SK-N-SH treated with all-trans-retinoic acid at 6 μM for 48 hours (cell line): Measurements from ENCODE around the gene SMCHD1.
"Not testable (repeated sequence)": the region's sequence is repeated elsewhere in the genome, so short reads cannot be mapped to it uniquely, and the experiment has no call there.

Experiments
- ATAC-seq: fragments of 200-7000 bp; cut with Tn5 transposase; 3 replicates; pipeline ENCODE4 v1.9.1; 2020; ENCODE audit warnings: mild to moderate bottlenecking, moderate library complexity
- ESRRG ChIP-seq: fragments of 250-450 bp; sonication (Bioruptor Pico); IDR thresholded peaks from 2 replicates; pipeline ENCODE4 v1.6.1; 2021; ENCODE audit warnings: mild to moderate bottlenecking
- GLIS3 ChIP-seq: fragments of 250-450 bp; sonication (Bioruptor Pico); IDR thresholded peaks from 2 replicates; pipeline ENCODE4 v1.5.0; 2020; ENCODE audit warnings: mild to moderate bottlenecking, moderate library complexity
- ISL1 ChIP-seq: fragments of 250-450 bp; sonication (Bioruptor Pico); IDR thresholded peaks from 2 replicates; pipeline ENCODE4 v2.1.2; 2022; ENCODE audit warnings: mild to moderate bottlenecking, moderate library complexity
- OSR1 ChIP-seq: fragments of 250-450 bp; sonication (Bioruptor Pico); IDR thresholded peaks from 2 replicates; pipeline ENCODE4 v1.8.0; 2022; ENCODE audit warnings: moderate library complexity, mild to moderate bottlenecking, inconsistent platforms
- PPARA ChIP-seq: fragments of 250-450 bp; sonication (Bioruptor Pico); IDR thresholded peaks from 2 replicates; pipeline ENCODE4 v1.5.0; 2020; ENCODE audit warnings: mild to moderate bottlenecking, borderline replicate concordance
- TCF4 ChIP-seq: fragments of 250-450 bp; sonication (Bioruptor Pico); IDR thresholded peaks from 2 replicates; pipeline ENCODE4 v1.8.0; 2021; ENCODE audit warnings: mild to moderate bottlenecking, moderate library complexity, borderline replicate concordance
- TOX ChIP-seq: fragments of 250-450 bp; sonication (Bioruptor Pico); IDR thresholded peaks from 2 replicates; pipeline ENCODE4 v1.8.0; 2021; ENCODE audit warnings: mild to moderate bottlenecking, moderate library complexity, borderline replicate concordance
- ZC3H10 ChIP-seq: fragments of 250-450 bp; sonication (Bioruptor Pico); IDR thresholded peaks from 2 replicates; pipeline ENCODE4 v1.5.1; 2021; ENCODE audit warnings: mild to moderate bottlenecking, moderate library complexity
- ZFP3 ChIP-seq: fragments of 250-450 bp; sonication (Bioruptor Pico); IDR thresholded peaks from 2 replicates; pipeline ENCODE4 v1.5.0; 2020; ENCODE audit warnings: mild to moderate bottlenecking, moderate library complexity
- ZFP30 ChIP-seq: fragments of 450-650 bp; formaldehyde crosslinking; IDR thresholded peaks from 2 replicates; pipeline ENCODE4 v1.5.0; 2022; ENCODE audit warnings: mild to moderate bottlenecking, moderate library complexity
- ZNF565 ChIP-seq: fragments of 450-650 bp; formaldehyde crosslinking; conservative IDR thresholded peaks from 2 replicates; pipeline ENCODE4 v1.5.0; 2020; ENCODE audit warnings: low read depth, mild to moderate bottlenecking, moderate library complexity
- ZNF70 ChIP-seq: fragments of 450-650 bp; formaldehyde crosslinking; IDR thresholded peaks from 2 replicates; pipeline ENCODE4 v1.5.0; 2020; ENCODE audit warnings: mild to moderate bottlenecking, moderate library complexity
- ZNF8 ChIP-seq: fragments of 450-650 bp; formaldehyde crosslinking; IDR thresholded peaks from 2 replicates; pipeline ENCODE4 v1.5.0; 2020; ENCODE audit warnings: mild to moderate bottlenecking, moderate library complexity
- TF ChIP-seq, protein P1 (sequence below): fragments of 250-450 bp; sonication (Bioruptor Pico); IDR thresholded peaks from 2 replicates; pipeline ENCODE4 v1.8.0; 2021; ENCODE audit warnings: low read depth, mild to moderate bottlenecking, moderate library complexity, borderline replicate concordance
- TF ChIP-seq, protein P2 (sequence below): fragments of 250-450 bp; sonication (Bioruptor Pico); IDR thresholded peaks from 2 replicates; pipeline ENCODE4 v1.5.0; 2020; ENCODE audit warnings: mild to moderate bottlenecking, moderate library complexity
- TF ChIP-seq, protein P3 (sequence below): fragments of 250-450 bp; sonication (Bioruptor Pico); IDR thresholded peaks from 2 replicates; pipeline ENCODE4 v1.8.0; 2020; ENCODE audit warnings: mild to moderate bottlenecking, moderate library complexity, borderline replicate concordance
- TF ChIP-seq, protein P4 (sequence below): fragments of 250-450 bp; sonication (Bioruptor Pico); IDR thresholded peaks from 2 replicates; pipeline ENCODE4 v1.5.1; 2021; ENCODE audit warnings: mild to moderate bottlenecking, moderate library complexity

Gene SMCHD1

DNA sequence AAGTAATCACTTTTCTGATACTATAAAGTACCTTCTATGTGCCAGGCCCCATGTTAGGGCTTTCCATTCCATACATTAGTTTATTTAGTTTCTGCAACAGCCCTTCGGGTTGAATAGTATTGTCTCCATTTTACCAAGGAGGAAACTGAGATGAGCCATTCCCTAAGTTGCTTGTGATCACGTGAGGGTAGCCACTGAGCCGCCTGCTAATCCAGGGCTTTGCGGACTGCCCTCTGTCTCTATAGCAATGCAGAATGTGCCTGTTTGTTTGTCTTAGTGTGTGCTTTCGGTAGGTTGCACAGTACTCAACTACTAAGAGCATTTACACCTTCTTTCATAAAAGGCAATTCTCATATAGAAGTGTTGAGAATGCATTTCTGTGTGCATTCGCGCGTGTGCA lies 196.2 kb downstream of the SMCHD1 start:
- ATAC-seq: no peak
- no peak for TF ChIP-seq ISL1
- no peak for TF ChIP-seq ZFP3
- no peak for TF ChIP-seq ZNF70 (CRISPR knock-in tag)
- TF ChIP-seq PPARA: no peak
- TF ChIP-seq ZC3H10 (CRISPR knock-in tag): no peak
- TF ChIP-seq, protein P1, sequence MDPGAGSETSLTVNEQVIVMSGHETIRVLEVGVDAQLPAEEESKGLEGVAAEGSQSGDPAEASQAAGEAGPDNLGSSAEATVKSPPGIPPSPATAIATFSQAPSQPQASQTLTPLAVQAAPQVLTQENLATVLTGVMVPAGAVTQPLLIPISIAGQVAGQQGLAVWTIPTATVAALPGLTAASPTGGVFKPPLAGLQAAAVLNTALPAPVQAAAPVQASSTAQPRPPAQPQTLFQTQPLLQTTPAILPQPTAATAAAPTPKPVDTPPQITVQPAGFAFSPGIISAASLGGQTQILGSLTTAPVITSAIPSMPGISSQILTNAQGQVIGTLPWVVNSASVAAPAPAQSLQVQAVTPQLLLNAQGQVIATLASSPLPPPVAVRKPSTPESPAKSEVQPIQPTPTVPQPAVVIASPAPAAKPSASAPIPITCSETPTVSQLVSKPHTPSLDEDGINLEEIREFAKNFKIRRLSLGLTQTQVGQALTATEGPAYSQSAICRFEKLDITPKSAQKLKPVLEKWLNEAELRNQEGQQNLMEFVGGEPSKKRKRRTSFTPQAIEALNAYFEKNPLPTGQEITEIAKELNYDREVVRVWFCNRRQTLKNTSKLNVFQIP (CRISPR knock-in tag): no peak
- no peak for TF ChIP-seq TOX
- TF ChIP-seq, protein P2, sequence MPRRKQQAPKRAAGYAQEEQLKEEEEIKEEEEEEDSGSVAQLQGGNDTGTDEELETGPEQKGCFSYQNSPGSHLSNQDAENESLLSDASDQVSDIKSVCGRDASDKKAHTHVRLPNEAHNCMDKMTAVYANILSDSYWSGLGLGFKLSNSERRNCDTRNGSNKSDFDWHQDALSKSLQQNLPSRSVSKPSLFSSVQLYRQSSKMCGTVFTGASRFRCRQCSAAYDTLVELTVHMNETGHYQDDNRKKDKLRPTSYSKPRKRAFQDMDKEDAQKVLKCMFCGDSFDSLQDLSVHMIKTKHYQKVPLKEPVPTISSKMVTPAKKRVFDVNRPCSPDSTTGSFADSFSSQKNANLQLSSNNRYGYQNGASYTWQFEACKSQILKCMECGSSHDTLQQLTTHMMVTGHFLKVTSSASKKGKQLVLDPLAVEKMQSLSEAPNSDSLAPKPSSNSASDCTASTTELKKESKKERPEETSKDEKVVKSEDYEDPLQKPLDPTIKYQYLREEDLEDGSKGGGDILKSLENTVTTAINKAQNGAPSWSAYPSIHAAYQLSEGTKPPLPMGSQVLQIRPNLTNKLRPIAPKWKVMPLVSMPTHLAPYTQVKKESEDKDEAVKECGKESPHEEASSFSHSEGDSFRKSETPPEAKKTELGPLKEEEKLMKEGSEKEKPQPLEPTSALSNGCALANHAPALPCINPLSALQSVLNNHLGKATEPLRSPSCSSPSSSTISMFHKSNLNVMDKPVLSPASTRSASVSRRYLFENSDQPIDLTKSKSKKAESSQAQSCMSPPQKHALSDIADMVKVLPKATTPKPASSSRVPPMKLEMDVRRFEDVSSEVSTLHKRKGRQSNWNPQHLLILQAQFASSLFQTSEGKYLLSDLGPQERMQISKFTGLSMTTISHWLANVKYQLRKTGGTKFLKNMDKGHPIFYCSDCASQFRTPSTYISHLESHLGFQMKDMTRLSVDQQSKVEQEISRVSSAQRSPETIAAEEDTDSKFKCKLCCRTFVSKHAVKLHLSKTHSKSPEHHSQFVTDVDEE (CRISPR knock-in tag): no peak
- TF ChIP-seq ZNF565 (CRISPR knock-in tag): no peak
- no peak for TF ChIP-seq ZNF8 (CRISPR knock-in tag)
- TF ChIP-seq OSR1 (CRISPR knock-in tag): no peak
- no peak for TF ChIP-seq TCF4 (CRISPR knock-in tag)
- no peak for TF ChIP-seq ZFP30 (CRISPR knock-in tag)
- TF ChIP-seq ESRRG (CRISPR knock-in tag): no peak

DNA sequence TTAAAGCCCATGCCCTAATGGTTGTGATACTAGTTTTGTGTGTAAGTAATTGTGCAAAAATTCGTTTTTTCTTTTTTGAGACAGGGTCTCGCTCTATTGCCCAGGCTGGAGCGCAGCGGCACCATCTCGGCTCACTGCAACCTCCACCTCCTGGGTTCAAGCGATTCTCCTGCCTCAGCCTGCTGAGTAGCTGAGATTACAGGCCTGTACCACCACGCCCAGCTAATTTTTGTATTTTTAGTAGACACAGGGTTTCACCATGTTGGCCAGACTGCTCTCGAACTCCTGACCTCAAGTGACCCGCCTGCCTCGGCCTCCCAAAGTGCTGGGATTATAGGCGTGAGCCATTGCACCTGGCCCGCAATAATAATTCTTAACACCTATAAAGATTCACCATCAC lies 196.9 kb downstream of the SMCHD1 start:
- not testable (repeated sequence) for ATAC-seq

DNA sequence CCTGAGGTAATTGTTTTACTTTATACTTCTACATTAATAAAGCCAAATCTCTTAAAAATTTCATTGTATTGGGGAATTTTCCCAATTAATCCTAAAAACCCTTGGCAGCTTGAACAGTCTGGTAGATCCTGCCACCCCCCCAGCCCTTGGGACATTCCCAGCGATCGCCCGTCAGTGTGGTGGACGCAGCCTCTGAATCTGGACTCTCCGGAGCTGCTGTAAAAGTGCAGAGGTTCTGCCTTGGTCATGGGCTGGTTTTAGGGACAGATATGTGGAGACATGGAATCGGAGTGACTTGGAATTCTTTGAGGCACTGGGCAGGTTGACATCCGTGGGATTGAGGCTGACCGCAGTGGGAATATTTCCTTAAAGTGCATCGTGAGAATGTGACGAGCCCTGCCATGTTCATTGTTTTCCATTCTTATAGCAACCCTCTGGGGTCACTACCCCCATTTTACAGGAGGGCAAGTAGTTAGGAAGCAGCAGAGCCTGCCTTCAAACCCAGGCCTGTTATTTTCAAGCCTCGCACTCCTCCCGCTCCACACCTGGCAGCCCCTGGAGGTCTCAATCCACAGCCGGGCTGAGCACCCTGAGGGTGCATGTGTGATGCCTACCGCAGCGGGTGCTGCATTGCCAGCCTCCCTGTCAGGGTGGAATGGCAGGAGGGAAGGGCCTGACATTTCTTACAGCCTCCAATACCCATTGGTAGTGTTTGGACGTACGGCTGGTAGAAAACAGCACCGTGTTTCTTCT lies 197.8 kb downstream of the SMCHD1 start:
- ATAC-seq: no peak
- TF ChIP-seq OSR1 (CRISPR knock-in tag) (no peak), ZNF8 (CRISPR knock-in tag) (no peak), TOX (no peak), ZC3H10 (CRISPR knock-in tag) (no peak), ESRRG (CRISPR knock-in tag) (no peak), TCF4 (CRISPR knock-in tag) (no peak), GLIS3 (CRISPR knock-in tag) (no peak)
- TF ChIP-seq, protein P1 (CRISPR knock-in tag): no peak
- TF ChIP-seq, protein P3, sequence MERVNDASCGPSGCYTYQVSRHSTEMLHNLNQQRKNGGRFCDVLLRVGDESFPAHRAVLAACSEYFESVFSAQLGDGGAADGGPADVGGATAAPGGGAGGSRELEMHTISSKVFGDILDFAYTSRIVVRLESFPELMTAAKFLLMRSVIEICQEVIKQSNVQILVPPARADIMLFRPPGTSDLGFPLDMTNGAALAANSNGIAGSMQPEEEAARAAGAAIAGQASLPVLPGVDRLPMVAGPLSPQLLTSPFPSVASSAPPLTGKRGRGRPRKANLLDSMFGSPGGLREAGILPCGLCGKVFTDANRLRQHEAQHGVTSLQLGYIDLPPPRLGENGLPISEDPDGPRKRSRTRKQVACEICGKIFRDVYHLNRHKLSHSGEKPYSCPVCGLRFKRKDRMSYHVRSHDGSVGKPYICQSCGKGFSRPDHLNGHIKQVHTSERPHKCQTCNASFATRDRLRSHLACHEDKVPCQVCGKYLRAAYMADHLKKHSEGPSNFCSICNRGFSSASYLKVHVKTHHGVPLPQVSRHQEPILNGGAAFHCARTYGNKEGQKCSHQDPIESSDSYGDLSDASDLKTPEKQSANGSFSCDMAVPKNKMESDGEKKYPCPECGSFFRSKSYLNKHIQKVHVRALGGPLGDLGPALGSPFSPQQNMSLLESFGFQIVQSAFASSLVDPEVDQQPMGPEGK (CRISPR knock-in tag): no peak
- TF ChIP-seq, protein P4, sequence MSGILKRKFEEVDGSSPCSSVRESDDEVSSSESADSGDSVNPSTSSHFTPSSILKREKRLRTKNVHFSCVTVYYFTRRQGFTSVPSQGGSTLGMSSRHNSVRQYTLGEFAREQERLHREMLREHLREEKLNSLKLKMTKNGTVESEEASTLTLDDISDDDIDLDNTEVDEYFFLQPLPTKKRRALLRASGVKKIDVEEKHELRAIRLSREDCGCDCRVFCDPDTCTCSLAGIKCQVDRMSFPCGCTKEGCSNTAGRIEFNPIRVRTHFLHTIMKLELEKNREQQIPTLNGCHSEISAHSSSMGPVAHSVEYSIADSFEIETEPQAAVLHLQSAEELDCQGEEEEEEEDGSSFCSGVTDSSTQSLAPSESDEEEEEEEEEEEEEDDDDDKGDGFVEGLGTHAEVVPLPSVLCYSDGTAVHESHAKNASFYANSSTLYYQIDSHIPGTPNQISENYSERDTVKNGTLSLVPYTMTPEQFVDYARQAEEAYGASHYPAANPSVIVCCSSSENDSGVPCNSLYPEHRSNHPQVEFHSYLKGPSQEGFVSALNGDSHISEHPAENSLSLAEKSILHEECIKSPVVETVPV (CRISPR knock-in tag): no peak
